ENCODE results near the gene ROCK2. TPM values are rescaled to one million over a fixed set of nuclear protein-coding genes. Genes with fewer than 3 reads are reported as not detected.
A peak's percentile ranks its signal among the peaks of the same experiment; 100 is the strongest.

Gene ROCK2
- total and polyA plus RNA-seq, 2 of the 13 experiments (the other 11 are each of a cell fraction or from before 2014, with no cell fraction given), result 38.1 to 119 TPM

- TF ChIP-seq SIN3A (IDR thresholded peaks at IDR 0.05; ENCODE audit: borderline replicate concordance, low read depth, low read length), result peak; percentile 61; the same call in 1 of the 2 replicates
- peak; percentile 38; the same call in 1 of the 2 replicates for TF ChIP-seq HOXD1 (CRISPR knock-in tag; IDR thresholded peaks at IDR 0.05)
- TF ChIP-seq KAT7 (CRISPR knock-in tag; IDR thresholded peaks at IDR 0.05; ENCODE audit: borderline replicate concordance), result peak; percentile 44; the same call in 1 of the 2 replicates
- peak; percentile 89 for TF ChIP-seq ETV5 (CRISPR knock-in tag; IDR thresholded peaks at IDR 0.05; ENCODE audit: borderline replicate concordance)
- TF ChIP-seq ZNF329 (CRISPR knock-in tag; IDR thresholded peaks at IDR 0.05; ENCODE audit: low read depth), result peak; percentile 78; the same call in 1 of the 2 replicates
- no peak for TF ChIP-seq CERS6 (CRISPR knock-in tag; IDR thresholded peaks at IDR 0.05)
- TF ChIP-seq STAG1 (CRISPR knock-in tag; IDR thresholded peaks at IDR 0.05), result no peak
- TF ChIP-seq DR1 (CRISPR knock-in tag; IDR thresholded peaks at IDR 0.05), result 0 out of 2 replicates have a peak, but pooled peaks have one; percentile 31
- no peak for TF ChIP-seq E2F1 (CRISPR knock-in tag; IDR thresholded peaks at IDR 0.05)
- TF ChIP-seq ZNF597 (CRISPR knock-in tag; IDR thresholded peaks at IDR 0.05), result no peak
- TF ChIP-seq CTCF (CRISPR knock-in tag; IDR thresholded peaks at IDR 0.05), result peak; percentile 19; the same call in 1 of the 2 replicates
- TF ChIP-seq NR3C1 (CRISPR knock-in tag; IDR thresholded peaks at IDR 0.05), result no peak
- no peak for TF ChIP-seq ZNF713 (CRISPR knock-in tag; IDR thresholded peaks at IDR 0.05)
- TF ChIP-seq ZNF770 (CRISPR knock-in tag; IDR thresholded peaks at IDR 0.05), result no peak
- TF ChIP-seq ZNF841 (CRISPR knock-in tag; IDR thresholded peaks at IDR 0.05; ENCODE audit: borderline replicate concordance), result no peak
- TF ChIP-seq ZNF740 (CRISPR knock-in tag; IDR thresholded peaks at IDR 0.05), result no peak
- TF ChIP-seq RAD51 (IDR thresholded peaks at IDR 0.05; ENCODE audit: borderline replicate concordance), result no peak
- no peak for TF ChIP-seq MEIS2 (CRISPR knock-in tag; IDR thresholded peaks at IDR 0.05)
- TF ChIP-seq IRF1 (CRISPR knock-in tag; IDR thresholded peaks at IDR 0.05; ENCODE audit: low read depth), result no peak
- TF ChIP-seq ZNF430 (CRISPR knock-in tag; IDR thresholded peaks at IDR 0.05), result no peak; the same call in 1 of the 2 replicates
Measured at GRCh38 chr2:11344342-11344955, at the start of gene ROCK2 (continued).

All from HepG2 (cell line).